Measurements from ENCODE around the gene MRPL50. TPM values are rescaled to one million over a fixed set of nuclear protein-coding genes. Genes with fewer than 3 reads are reported as not detected.

Gene MRPL50
- total and polyA plus RNA-seq, 8 donors, result 10.2 to 24.6 (median 21.5) TPM

DNA sequence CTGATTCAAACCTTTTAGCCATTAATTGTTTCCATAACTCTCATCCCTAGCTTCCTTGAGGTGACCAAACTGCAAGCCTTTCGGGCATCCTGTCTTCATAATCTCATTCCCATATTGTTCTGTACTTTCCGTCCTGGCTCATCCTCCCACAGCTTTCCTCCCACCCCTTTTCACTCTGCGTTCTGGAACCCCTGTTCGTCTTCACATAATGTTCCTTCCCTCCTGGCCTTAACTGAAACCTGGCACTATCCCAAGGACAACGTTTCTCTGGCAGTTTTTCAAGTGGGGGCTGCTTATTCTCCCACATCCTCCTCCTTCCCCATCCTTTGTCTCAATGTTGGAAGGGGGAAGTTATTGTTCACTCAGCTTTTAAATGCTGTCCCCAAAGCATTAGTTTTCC lies 1.7 kb upstream of the MRPL50 start:
- peaks cover 0 to 20% of the 10 kb centered on the region in 2 donors for H3K9me3 ChIP-seq
- H3K27me3 ChIP-seq, result no peaks in the 10 kb centered on the region
- no peak for ATAC-seq
- TF ChIP-seq, protein P1, sequence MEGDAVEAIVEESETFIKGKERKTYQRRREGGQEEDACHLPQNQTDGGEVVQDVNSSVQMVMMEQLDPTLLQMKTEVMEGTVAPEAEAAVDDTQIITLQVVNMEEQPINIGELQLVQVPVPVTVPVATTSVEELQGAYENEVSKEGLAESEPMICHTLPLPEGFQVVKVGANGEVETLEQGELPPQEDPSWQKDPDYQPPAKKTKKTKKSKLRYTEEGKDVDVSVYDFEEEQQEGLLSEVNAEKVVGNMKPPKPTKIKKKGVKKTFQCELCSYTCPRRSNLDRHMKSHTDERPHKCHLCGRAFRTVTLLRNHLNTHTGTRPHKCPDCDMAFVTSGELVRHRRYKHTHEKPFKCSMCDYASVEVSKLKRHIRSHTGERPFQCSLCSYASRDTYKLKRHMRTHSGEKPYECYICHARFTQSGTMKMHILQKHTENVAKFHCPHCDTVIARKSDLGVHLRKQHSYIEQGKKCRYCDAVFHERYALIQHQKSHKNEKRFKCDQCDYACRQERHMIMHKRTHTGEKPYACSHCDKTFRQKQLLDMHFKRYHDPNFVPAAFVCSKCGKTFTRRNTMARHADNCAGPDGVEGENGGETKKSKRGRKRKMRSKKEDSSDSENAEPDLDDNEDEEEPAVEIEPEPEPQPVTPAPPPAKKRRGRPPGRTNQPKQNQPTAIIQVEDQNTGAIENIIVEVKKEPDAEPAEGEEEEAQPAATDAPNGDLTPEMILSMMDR (IDR thresholded peaks at IDR 0.05), result no peak
- peak overlapping the region; percentile 81 to 83 for H3K27ac ChIP-seq
- intact Hi-C loops (cut with DNase I), result no loop called here
- H3K4me3 ChIP-seq, result peak overlapping the region in 1 of 2 donors; percentile 85
- H3K4me1 ChIP-seq, result peaks cover 21 to 56% of the 10 kb centered on the region in 2 donors
- peaks cover 0 to 51% of the 10 kb centered on the region in 2 donors for H3K36me3 ChIP-seq
- peak in 1 of 4 donors; percentile 14 for DNase-seq

DNA sequence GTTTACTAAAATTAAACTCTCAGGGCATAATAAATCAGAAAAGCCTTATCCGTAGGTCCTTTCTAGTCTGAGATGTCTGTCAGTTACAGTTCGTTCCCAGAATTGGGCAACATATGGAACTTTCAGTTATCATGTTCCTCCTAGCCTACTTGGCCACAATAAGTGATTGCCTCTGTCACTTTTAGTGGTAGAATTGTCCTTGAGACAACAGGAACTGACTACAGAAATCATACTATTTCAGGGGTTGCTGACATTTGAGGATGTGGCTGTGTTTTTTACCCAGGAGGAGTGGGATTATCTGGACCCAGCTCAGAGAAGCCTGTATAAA lies 1.2 kb upstream of the MRPL50 start:
- intact Hi-C loops (cut with DNase I), result no loop called here
- DNase-seq (no peak), ATAC-seq (no peak)
- Histone ChIP-seq H3K36me3 (peaks cover 0 to 46% of the 10 kb centered on the region in 2 donors), H3K27me3 (no peaks in the 10 kb centered on the region), H3K4me1 (peaks cover 21 to 57% of the 10 kb centered on the region in 2 donors), H3K4me3 (peak overlapping the region; percentile 53 to 85), H3K9me3 (peaks cover 0 to 15% of the 10 kb centered on the region in 2 donors), H3K27ac (peak overlapping the region; percentile 81 to 83)
- TF ChIP-seq, protein P1 (IDR thresholded peaks at IDR 0.05), result no peak

DNA sequence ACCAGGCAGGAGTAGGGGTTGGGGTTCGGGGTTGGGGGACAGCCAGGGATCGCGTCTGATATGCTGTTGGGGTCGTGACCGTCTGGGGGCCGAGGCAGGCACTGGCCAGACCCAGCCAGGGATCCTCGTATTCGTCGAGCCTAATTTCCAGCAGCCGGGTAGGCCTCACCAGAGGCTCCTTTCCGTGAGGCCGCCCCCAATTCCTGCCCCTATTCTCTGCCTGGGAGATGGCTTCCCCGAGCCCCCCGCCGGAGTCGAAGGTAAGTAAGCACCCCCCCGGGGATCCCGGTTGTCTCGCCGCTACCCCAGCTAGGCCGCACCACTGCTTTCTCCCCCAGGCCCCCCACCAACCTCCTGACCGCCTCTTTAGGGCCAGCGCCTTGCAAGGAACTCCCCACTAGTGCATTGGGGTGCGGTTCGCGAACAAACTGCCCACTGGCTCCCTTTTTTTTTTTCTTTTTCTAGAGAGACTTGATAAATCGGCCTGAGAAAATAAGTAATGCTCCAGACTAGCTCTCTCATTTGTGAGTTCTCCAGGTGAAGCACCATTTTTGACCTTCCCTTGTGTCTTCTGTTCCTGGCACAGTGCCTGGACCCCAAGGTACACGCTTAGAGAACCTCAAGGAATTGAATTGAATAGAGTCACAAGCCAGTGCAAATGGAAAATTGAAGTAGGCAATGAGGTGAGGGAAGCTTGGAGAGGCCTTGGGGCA lies 668 bp upstream of the MRPL50 start:
- H3K4me3 ChIP-seq, result peak overlapping the region; percentile 53 to 85
- peaks cover 0 to 41% of the 10 kb centered on the region in 2 donors for H3K36me3 ChIP-seq
- DNase-seq, result peak in 2 of 4 donors; percentile 13 to 85
- peak overlapping the region; percentile 81 to 83 for H3K27ac ChIP-seq
- H3K9me3 ChIP-seq, result peaks cover 0 to 10% of the 10 kb centered on the region in 2 donors
- TF ChIP-seq, protein P1 (IDR thresholded peaks at IDR 0.05), result no peak
- H3K27me3 ChIP-seq, result no peaks in the 10 kb centered on the region
- intact Hi-C loops (cut with DNase I), result no loop called here
- H3K4me1 ChIP-seq, result peaks cover 21 to 57% of the 10 kb centered on the region in 2 donors
- peak; percentile 37 for ATAC-seq

DNA sequence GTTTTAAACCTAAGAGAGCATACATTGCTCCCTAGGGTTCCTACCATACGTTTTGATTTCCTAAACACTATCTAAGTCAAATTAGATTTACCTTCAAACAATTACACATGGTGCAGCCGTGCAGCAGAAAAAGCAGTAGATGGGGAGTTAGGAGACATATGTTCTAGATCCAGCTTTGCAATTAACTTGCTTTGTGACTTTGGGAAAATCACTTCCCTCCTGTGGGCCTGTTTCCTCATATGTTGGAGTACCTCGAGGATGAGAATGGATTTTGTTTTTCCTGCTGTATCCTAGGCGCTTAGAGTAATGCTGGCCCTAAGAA lies 711 bp downstream of the MRPL50 start:
- intact Hi-C loops (cut with DNase I), result no loop called here
- Histone ChIP-seq H3K36me3 (peaks cover 0 to 27% of the 10 kb centered on the region in 2 donors), H3K9me3 (peaks cover 0 to 5% of the 10 kb centered on the region in 2 donors), H3K27ac (peak overlapping the region; percentile 83 to 88), H3K4me3 (peak overlapping the region; percentile 71 to 85), H3K4me1 (peaks cover 21 to 57% of the 10 kb centered on the region in 2 donors), H3K27me3 (no peaks in the 10 kb centered on the region)
- no peak for DNase-seq
- TF ChIP-seq, protein P1 (IDR thresholded peaks at IDR 0.05), result no peak
- ATAC-seq, result peak; percentile 1

DNA sequence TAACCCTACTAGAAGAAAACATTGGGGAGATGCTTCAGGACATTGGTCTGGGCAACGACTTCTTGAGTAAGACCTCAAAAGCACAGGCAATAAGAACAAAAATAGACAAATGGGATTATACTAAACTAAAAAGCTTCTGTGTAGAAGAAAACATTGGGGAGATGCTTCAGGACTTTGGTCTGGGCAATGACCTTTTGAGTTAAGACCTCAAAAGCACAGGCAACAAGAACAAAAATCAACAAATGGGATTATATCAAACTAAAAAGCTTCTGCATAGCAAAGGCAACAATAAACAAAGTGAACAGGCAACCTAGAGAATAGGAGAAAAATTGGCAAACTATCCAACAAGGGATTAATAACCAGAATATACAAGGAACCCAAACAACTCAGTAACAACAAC lies 3.7 kb downstream of the MRPL50 start:
- intact Hi-C loops (cut with DNase I), result no loop called here
- Histone ChIP-seq H3K36me3 (peaks cover 0 to 15% of the 10 kb centered on the region in 2 donors), H3K4me3 (no peak overlapping the region), H3K27ac (no peak overlapping the region), H3K9me3 (peaks cover 0 to 6% of the 10 kb centered on the region in 2 donors), H3K27me3 (no peaks in the 10 kb centered on the region), H3K4me1 (peaks cover 13 to 34% of the 10 kb centered on the region in 2 donors)
- ATAC-seq (no peak), DNase-seq (no peak)
- TF ChIP-seq, protein P1 (IDR thresholded peaks at IDR 0.05), result no peak
